Measurements from ENCODE around the gene ASB10. TPM values are rescaled to one million over a fixed set of nuclear protein-coding genes. Genes with fewer than 3 reads are reported as not detected.
A peak's percentile ranks its signal among the peaks of the same experiment; 100 is the strongest.

The ASB10 gene, protein sequence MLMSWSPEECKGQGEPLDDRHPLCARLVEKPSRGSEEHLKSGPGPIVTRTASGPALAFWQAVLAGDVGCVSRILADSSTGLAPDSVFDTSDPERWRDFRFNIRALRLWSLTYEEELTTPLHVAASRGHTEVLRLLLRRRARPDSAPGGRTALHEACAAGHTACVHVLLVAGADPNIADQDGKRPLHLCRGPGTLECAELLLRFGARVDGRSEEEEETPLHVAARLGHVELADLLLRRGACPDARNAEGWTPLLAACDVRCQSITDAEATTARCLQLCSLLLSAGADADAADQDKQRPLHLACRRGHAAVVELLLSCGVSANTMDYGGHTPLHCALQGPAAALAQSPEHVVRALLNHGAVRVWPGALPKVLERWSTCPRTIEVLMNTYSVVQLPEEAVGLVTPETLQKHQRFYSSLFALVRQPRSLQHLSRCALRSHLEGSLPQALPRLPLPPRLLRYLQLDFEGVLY
- not detected for polyA plus RNA-seq (2013, experiment 1 of 4)
- not detected for polyA plus RNA-seq (2013, experiment 2 of 4)
- polyA plus RNA-seq (2013, experiment 3 of 4), result not detected
- not detected for polyA plus RNA-seq (2013, experiment 4 of 4)

DNA sequence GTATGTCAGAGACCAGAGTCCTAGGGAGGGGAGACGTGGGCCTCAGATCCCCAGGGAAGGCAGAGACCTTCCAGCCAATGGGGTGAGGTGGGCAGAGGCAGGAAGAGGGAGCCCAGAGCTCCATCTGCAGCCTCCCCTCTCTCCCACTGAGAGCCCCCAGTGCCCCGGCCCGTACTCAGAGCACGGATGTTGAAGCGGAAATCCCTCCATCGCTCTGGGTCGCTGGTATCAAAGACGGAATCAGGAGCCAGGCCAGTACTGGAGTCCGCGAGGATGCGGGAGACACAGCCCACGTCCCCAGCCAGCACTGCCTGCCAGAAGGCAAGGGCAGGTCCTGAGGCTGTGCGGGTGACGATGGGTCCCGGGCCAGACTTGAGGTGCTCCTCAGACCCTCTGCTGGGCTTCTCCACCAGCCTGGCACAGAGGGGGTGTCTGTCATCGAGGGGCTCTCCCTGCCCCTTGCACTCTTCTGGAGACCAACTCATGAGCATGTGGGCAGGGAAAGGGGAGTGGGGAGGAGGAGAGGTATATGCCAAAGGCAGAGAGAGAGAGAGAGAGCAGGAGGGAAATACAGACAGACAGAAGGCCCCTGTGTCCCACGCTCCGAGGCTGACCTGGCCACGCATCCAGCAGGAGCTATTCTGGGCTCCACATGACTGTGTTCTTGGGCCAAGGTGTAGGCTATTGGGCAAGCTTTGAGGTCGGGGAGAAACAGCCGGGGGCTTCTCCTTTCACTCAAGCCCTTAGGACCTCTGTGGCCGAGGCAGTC lies at the start of gene ASB10:
Gene ASB10, minus strand, starts transcription at position 611 of the 769 bp plus-strand sequence. Its CDS starts 120 bp downstream, at position 491.
- H3K9me3 ChIP-seq (ENCODE audit: control insufficient read depth, low read length), result no peaks in the 10 kb centered on the region
- H3K36me3 ChIP-seq (ENCODE audit: control insufficient read depth, insufficient read depth, low read length), result no peaks in the 10 kb centered on the region
- no peak within 1 kb of the TSS for H3K4me3 ChIP-seq (ENCODE audit: insufficient read depth, low read depth, low read length)
- H3K27ac ChIP-seq (ENCODE audit: insufficient read depth, low read depth, low read length, poor library complexity, severe bottlenecking), result no peak within 1 kb of the TSS
- 89% methylated on average over 22 of the region's 22 CpGs for WGBS, 2 experiments
- H3K4me1 ChIP-seq (ENCODE audit: control insufficient read depth, insufficient read depth, low read length), result peaks cover 3% of the 10 kb centered on the region
- H3K27me3 ChIP-seq (ENCODE audit: control insufficient read depth, insufficient read depth, low read length, poor library complexity, severe bottlenecking), result no peaks in the 10 kb centered on the region

DNA sequence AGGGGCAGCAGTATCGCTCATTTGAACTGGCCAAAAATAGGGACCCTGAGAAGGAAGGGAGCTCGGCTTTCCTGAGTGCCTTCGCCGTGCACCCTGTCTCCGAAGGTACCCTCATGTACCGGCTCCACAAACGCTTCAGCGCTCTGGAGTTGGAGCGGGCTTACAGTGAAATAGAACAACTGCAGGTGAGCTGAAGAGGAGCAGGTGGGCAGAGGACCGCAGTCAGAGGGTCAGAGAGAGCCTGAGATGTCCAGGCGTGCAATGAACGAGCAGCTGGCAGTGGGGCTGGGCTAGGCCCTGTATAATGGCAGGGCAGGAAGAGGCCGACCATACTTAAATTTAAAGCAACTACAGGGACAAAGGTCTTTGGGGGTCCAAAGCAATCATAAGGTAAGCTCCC lies 49.4 kb upstream of the ASB10 start:
- no peaks in the 10 kb centered on the region for H3K27me3 ChIP-seq (ENCODE audit: control insufficient read depth, insufficient read depth, low read length, poor library complexity, severe bottlenecking)
- peaks cover 20% of the 10 kb centered on the region for H3K36me3 ChIP-seq (ENCODE audit: control insufficient read depth, insufficient read depth, low read length)
- no peaks in the 10 kb centered on the region for H3K9me3 ChIP-seq (ENCODE audit: control insufficient read depth, low read length)
- 95% methylated on average over 13 of the region's 13 CpGs for WGBS, 2 experiments
- H3K27ac ChIP-seq (ENCODE audit: insufficient read depth, low read depth, low read length, poor library complexity, severe bottlenecking), result no peak overlapping the region
- H3K4me1 ChIP-seq (ENCODE audit: control insufficient read depth, insufficient read depth, low read length), result peaks cover 10% of the 10 kb centered on the region
- no peak overlapping the region for H3K4me3 ChIP-seq (ENCODE audit: insufficient read depth, low read depth, low read length)

DNA sequence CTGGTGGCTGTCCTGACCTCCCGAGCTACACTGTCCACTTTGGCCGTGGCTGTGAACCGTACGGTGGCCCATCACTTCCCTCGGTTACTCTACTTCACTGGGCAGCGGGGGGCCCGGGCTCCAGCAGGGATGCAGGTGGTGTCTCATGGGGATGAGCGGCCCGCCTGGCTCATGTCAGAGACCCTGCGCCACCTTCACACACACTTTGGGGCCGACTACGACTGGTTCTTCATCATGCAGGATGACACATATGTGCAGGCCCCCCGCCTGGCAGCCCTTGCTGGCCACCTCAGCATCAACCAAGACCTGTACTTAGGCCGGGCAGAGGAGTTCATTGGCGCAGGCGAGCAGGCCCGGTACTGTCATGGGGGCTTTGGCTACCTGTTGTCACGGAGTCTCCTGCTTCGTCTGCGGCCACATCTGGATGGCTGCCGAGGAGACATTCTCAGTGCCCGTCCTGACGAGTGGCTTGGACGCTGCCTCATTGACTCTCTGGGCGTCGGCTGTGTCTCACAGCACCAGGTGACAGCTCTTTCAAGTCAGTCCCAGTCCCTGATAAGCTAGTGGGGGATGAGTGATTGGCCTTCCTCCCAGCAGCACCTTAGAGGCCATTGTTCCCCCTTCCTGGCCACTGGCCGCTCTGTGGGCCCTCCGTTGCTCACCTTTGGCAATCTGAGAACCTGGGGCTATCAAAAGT lies 48.2 kb upstream of the ASB10 start:
- Histone ChIP-seq H3K27ac (ENCODE audit: insufficient read depth, low read depth, low read length, poor library complexity, severe bottlenecking) (no peak overlapping the region), H3K36me3 (ENCODE audit: control insufficient read depth, insufficient read depth, low read length) (peaks cover 20% of the 10 kb centered on the region), H3K27me3 (ENCODE audit: control insufficient read depth, insufficient read depth, low read length, poor library complexity, severe bottlenecking) (no peaks in the 10 kb centered on the region), H3K9me3 (ENCODE audit: control insufficient read depth, low read length) (no peaks in the 10 kb centered on the region), H3K4me1 (ENCODE audit: control insufficient read depth, insufficient read depth, low read length) (peaks cover 10% of the 10 kb centered on the region), H3K4me3 (ENCODE audit: insufficient read depth, low read depth, low read length) (no peak overlapping the region)
- 94 to 95% methylated on average over 28 of the region's 28 CpGs for WGBS, 2 experiments

DNA sequence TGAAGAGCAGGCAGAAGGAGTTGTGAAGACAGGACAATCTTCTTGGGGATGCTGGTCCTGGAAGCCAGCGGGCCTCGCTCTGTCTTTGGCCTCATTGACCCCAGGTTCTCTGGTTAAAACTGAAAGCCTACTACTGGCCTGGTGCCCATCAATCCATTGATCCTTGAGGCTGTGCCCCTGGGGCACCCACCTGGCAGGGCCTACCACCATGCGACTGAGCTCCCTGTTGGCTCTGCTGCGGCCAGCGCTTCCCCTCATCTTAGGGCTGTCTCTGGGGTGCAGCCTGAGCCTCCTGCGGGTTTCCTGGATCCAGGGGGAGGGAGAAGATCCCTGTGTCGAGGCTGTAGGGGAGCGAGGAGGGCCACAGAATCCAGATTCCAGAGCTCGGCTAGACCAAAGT lies 46.8 kb upstream of the ASB10 start:
- H3K4me3 ChIP-seq (ENCODE audit: insufficient read depth, low read depth, low read length), result peak overlapping the region; percentile 95
- 86 to 87% methylated on average over 9 of the region's 9 CpGs for WGBS, 2 experiments
- no peaks in the 10 kb centered on the region for H3K27me3 ChIP-seq (ENCODE audit: control insufficient read depth, insufficient read depth, low read length, poor library complexity, severe bottlenecking)
- no peaks in the 10 kb centered on the region for H3K9me3 ChIP-seq (ENCODE audit: control insufficient read depth, low read length)
- H3K27ac ChIP-seq (ENCODE audit: insufficient read depth, low read depth, low read length, poor library complexity, severe bottlenecking), result no peak overlapping the region
- H3K4me1 ChIP-seq (ENCODE audit: control insufficient read depth, insufficient read depth, low read length), result peaks cover 10% of the 10 kb centered on the region
- H3K36me3 ChIP-seq (ENCODE audit: control insufficient read depth, insufficient read depth, low read length), result peaks cover 15% of the 10 kb centered on the region

DNA sequence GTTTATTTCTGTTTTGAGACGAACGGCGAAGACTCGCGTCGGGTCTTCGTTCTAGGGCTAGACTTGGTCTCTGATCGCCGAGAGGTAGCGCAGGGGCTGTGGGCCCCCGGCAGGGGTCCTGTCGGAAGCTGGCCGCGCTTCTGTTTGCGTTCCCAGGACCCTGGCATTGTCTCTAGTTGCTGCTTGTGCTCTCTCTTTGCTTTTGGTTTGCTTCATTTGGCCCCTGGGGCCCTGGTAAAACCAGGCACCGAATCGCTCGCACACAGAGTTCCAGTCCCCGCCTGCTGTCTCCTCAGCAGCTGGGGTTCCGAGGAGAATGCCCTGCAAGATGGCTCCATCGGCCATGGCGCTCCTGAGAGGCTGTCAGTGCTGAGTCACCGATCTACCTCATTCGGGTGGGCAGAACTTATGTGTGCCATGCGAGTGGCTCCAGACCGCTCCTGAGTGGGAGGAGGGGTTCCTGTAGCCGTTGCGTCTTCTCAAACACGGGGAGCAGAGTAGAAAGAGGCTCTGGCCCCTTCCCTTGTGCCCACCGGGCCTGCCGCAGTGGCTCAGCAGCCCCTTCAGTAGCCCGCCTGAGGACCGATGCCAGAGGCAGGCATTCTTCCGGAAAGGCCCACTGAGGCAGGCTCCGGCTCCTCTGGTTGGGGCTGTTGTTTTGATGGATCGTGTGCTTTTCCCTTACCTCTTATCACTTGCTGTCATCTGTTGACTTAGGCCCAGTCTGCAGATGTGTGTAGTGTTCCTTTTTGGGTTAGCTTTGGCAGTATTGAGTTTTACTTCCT lies 46.1 kb upstream of the ASB10 start:
- H3K27me3 ChIP-seq (ENCODE audit: control insufficient read depth, insufficient read depth, low read length, poor library complexity, severe bottlenecking), result no peaks in the 10 kb centered on the region
- H3K27ac ChIP-seq (ENCODE audit: insufficient read depth, low read depth, low read length, poor library complexity, severe bottlenecking), result peak overlapping the region; percentile 77
- peaks cover 10% of the 10 kb centered on the region for H3K4me1 ChIP-seq (ENCODE audit: control insufficient read depth, insufficient read depth, low read length)
- peaks cover 10% of the 10 kb centered on the region for H3K36me3 ChIP-seq (ENCODE audit: control insufficient read depth, insufficient read depth, low read length)
- no peaks in the 10 kb centered on the region for H3K9me3 ChIP-seq (ENCODE audit: control insufficient read depth, low read length)
- WGBS, 2 experiments, result 14 to 18% methylated on average over 35 to 36 of the region's 36 CpGs
- H3K4me3 ChIP-seq (ENCODE audit: insufficient read depth, low read depth, low read length), result peak overlapping the region; percentile 95

DNA sequence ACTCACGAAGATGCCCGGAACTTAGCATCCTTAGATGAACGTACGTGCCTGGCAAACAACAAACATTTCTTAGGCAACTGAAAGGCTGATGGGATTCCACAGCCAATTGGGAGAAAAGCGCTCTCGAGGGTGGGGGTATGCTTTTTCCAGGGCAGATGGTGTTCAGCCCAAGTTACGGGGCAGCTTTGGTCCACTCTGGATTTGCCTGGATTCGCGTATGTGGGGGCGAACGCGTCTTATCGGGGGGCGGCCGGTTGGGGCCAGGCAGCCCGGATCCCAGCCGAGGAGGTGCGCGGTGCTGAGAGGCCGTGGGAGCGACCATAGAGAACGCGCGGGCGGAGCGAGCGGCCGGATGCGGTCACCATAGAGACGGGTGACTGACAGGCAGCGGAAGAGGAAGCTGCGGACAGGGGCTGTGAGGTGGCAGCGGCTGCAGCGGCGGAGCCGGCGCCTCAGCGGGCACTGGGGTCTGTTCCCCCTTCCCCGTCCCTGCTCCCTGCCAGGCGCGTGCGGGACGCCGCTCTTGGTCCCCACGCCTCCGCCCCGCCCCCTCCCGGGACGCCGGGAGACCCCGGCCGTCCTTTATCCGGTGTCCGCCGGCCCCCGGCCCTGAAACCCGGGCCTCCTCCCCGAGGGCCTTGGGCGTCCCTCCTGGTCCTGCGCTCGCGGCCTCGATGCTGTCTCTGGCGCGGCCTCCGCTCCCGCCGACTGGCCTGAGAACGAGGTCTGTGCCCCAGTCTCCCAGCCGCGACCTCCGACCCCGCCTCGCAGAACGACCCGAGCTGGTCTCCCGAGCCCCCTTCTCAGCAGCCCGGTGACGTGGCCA lies 45.3 kb upstream of the ASB10 start, which contains the start of gene CHPF2:
Gene CHPF2, plus strand, starts transcription at position 393 of the 826 bp plus-strand sequence. CDS start 1,529 bp downstream, outside the sequence.
- 1% methylated on average over 79 of the region's 79 CpGs for WGBS, 2 experiments
- peak within 1 kb of the TSS; percentile 77 for H3K27ac ChIP-seq (ENCODE audit: insufficient read depth, low read depth, low read length, poor library complexity, severe bottlenecking)

DNA sequence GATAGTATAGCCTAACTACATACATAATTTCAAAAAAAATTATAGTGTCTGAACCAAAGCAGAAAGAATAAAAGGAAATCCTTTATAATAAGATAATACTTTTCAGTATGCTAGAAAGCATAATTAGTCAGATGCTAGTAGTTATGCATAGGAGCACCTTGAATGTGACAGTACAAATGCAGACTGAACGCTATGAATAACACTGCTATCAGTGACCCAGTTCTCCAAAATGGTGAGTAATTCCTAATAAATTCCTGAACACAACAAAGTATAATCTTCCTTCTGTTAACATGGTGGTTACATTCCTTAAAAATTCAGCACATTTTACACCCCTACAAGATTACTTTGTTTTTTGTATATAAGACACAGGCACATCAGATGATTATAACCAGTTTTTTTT lies 44.0 kb upstream of the ASB10 start:
- no peaks in the 10 kb centered on the region for H3K36me3 ChIP-seq (ENCODE audit: control insufficient read depth, insufficient read depth, low read length)
- peaks cover 12% of the 10 kb centered on the region for H3K4me1 ChIP-seq (ENCODE audit: control insufficient read depth, insufficient read depth, low read length)
- no peaks in the 10 kb centered on the region for H3K9me3 ChIP-seq (ENCODE audit: control insufficient read depth, low read length)
- H3K27me3 ChIP-seq (ENCODE audit: control insufficient read depth, insufficient read depth, low read length, poor library complexity, severe bottlenecking), result no peaks in the 10 kb centered on the region
- H3K27ac ChIP-seq (ENCODE audit: insufficient read depth, low read depth, low read length, poor library complexity, severe bottlenecking), result no peak overlapping the region
- H3K4me3 ChIP-seq (ENCODE audit: insufficient read depth, low read depth, low read length), result no peak overlapping the region
- 80 to 88% methylated on average over 1 of the region's 1 CpG for WGBS, 2 experiments

More for the DNA sequence above, 45.3 kb upstream of the ASB10 start, which contains the start of gene CHPF2:
- H3K9me3 ChIP-seq (ENCODE audit: control insufficient read depth, low read length), result no peaks in the 10 kb centered on the region
- H3K27me3 ChIP-seq (ENCODE audit: control insufficient read depth, insufficient read depth, low read length, poor library complexity, severe bottlenecking), result no peaks in the 10 kb centered on the region
- H3K36me3 ChIP-seq (ENCODE audit: control insufficient read depth, insufficient read depth, low read length), result peaks cover 2% of the 10 kb centered on the region
- H3K4me3 ChIP-seq (ENCODE audit: insufficient read depth, low read depth, low read length), result peak within 1 kb of the TSS; percentile 95
- H3K4me1 ChIP-seq (ENCODE audit: control insufficient read depth, insufficient read depth, low read length), result peaks cover 10% of the 10 kb centered on the region

DNA sequence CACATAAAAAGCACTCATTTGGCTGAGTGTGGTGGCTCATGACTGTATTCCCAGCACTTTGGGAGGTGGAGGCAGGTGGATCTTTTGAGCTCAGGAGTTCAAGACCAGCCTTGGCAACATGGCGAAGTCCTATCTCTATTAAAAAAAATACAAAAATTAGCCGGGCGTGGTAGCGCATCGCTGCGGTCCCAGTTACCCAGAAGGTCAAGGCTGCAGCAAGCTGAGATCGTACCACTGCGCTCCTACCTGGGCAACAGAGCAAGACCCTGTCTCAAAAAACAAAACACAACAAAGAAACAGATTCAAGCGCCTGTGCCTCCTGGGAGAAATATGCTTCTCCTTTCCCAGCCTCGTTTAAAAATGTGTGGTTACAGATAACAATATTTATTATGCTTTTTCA lies 42.2 kb upstream of the ASB10 start:
- 96% methylated on average over 9 of the region's 10 CpGs for WGBS, 2 experiments
- no peak overlapping the region for H3K27ac ChIP-seq (ENCODE audit: insufficient read depth, low read depth, low read length, poor library complexity, severe bottlenecking)
- H3K9me3 ChIP-seq (ENCODE audit: control insufficient read depth, low read length), result no peaks in the 10 kb centered on the region
- H3K27me3 ChIP-seq (ENCODE audit: control insufficient read depth, insufficient read depth, low read length, poor library complexity, severe bottlenecking), result no peaks in the 10 kb centered on the region
- H3K4me1 ChIP-seq (ENCODE audit: control insufficient read depth, insufficient read depth, low read length), result peaks cover 19% of the 10 kb centered on the region
- H3K4me3 ChIP-seq (ENCODE audit: insufficient read depth, low read depth, low read length), result no peak overlapping the region
- H3K36me3 ChIP-seq (ENCODE audit: control insufficient read depth, insufficient read depth, low read length), result peaks cover 9% of the 10 kb centered on the region

All from ectodermal cell (in vitro differentiated cells).